Astrocyte of the hippocampus (primary cell): ENCODE measurements around the gene CORO1C.
A peak's percentile ranks its signal among the peaks of the same experiment; 100 is the strongest.

Experiments used
- DNase-seq: peaks from one replicate; pipeline ENCODE4 v3.0.0; 2011; ENCODE audit warnings: low read depth, low spot score

CORO1C gene

GRCh38 chr12:108697905-108698304 lies 33.4 kb downstream of the CORO1C start:
- no peak for DNase-seq

GRCh38 chr12:108696996-108697290 lies 34.4 kb downstream of the CORO1C start:
- no peak for DNase-seq

- peak; percentile 98 for DNase-seq
These were observed 35.0 kb downstream of the CORO1C start for GRCh38 chr12:108696111-108696995.

- DNase-seq = no peak
These were observed 36.5 kb downstream of the CORO1C start for GRCh38 chr12:108694812-108695278.

GRCh38 chr12:108693751-108694150 lies 37.6 kb downstream of the CORO1C start:
- no peak for DNase-seq

- no peak for DNase-seq
These were observed 38.1 kb downstream of the CORO1C start for GRCh38 chr12:108693186-108693730.

GRCh38 chr12:108691998-108692808 lies 39.1 kb downstream of the CORO1C start:
- peak; percentile 62 for DNase-seq

- DNase-seq = peak; percentile 99
These were observed 39.9 kb downstream of the CORO1C start for GRCh38 chr12:108691175-108691997.

- no peak for DNase-seq
These were observed 40.7 kb downstream of the CORO1C start for GRCh38 chr12:108690542-108691174.

- no peak for DNase-seq
These were observed 41.2 kb downstream of the CORO1C start for GRCh38 chr12:108690191-108690518.

GRCh38 chr12:108689314-108690190 lies 41.8 kb downstream of the CORO1C start:
- DNase-seq = peak; percentile 65

GRCh38 chr12:108686780-108687179 lies 44.5 kb downstream of the CORO1C start:
- no peak for DNase-seq

GRCh38 chr12:108685469-108686260 lies 45.7 kb downstream of the CORO1C start:
- no peak for DNase-seq

GRCh38 chr12:108683906-108684556 lies 47.3 kb downstream of the CORO1C start:
- DNase-seq = no peak

- DNase-seq = no peak
These were observed 50.0 kb downstream of the CORO1C start for GRCh38 chr12:108681317-108681716.

GRCh38 chr12:108679106-108679681 lies 52.1 kb downstream of the CORO1C start:
- no peak for DNase-seq

- DNase-seq = no peak
These were observed 53.1 kb downstream of the CORO1C start for GRCh38 chr12:108678104-108678730.

GRCh38 chr12:108677381-108677780 lies 53.9 kb downstream of the CORO1C start:
- no peak for DNase-seq
